GM18502 (cell line): ENCODE measurements around the gene IRS2.
"Not testable (repeated sequence)": the region's sequence is repeated elsewhere in the genome, so short reads cannot be mapped to it uniquely, and the experiment has no call there.

ENCODE experiments used
- ATAC-seq: cut with Tn5 transposase; IDR thresholded peaks from one replicate; pipeline ENCODE4 v1.9.1; 2021; ENCODE audit warnings: mild to moderate bottlenecking; ENCODE audit not compliant: unreplicated experiment, poor library complexity

Gene IRS2

DNA sequence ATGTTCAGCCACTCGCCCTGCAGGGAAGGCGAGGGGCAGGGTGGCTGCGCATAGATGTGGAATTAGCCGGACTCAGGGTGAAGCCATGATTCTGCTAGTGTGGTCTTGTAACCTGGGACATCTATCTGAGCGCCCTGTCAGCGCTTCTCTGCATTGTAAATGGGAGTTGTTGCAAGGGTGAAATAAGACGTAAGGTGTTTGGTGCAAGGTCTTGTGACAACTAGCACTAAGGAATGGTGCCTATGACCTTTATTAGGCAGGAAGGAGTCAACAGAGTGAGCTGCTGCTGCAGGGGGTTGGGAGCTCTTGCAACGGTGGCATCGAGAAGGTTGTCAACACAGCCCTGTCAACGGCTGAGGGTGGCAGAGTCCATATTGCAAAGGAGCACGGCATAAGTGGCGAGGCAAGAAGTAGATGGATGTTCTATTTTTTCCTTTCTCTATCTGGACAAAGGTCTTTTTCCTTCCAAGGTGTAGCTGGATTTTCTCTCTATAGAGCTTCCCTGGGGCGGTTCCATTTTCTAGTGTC lies 49.3 kb downstream of the IRS2 start:
- no peak for ATAC-seq

DNA sequence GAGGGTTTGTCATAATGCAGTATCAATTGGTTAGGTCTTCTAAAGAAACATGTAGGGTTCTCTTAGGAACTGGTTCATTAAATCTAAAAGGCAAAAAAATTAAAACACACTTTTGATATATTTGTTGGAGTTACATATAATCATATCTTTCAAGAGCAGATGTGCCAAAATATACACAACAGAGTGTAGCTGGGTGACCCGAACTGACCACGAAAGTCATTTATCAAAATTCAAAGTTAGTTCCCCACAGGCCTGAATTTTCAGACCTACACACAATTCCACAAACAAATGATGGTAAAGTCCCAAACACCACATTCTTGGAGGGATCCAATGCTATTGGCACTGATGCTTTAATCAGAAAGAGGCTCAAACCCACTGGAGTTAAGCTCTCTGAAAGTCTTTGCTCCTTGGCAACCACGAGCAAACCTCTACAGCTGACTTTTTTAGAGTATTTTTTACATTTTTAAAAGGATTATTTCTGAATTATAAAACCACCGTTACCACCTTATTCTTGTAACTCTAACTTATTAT lies 50.9 kb downstream of the IRS2 start:
- no peak for ATAC-seq

DNA sequence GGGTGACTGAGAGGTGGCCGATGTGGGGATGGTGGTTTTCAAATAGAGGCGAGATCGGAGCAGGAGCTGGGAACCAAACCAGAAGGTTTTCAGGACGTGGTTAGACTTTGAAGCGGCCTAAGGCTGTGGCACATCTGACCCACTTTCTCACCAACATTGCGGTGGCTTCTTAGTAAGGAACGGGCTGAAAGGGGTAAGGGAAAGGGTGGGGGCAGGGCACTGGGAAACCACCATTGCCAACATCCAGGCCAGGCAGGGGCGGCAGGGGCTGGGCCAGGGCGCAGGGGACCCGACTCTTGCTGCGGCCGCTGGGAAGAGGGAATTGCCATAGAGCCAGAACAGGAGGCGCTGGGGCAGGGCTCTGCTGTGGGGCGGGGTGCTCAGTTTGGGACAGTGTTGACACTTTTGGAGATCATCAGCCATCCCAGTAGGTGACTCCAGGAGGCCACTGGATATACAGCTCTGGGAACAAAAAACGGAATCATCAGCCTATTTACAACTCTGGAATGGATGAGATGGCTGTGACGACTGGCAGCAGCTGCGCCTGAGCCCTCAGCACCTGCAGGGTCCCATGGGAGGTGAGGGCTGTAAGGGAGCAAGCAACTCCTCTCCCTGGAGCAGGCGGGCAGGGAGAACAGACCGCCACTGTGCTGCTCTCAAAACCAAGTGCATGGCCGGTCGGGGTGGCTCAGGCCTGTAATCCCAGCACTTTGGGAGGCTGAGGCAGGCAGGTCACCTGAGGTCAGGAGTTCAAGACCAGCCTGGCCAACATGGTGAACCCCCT lies 52.2 kb downstream of the IRS2 start:
- ATAC-seq: no peak

DNA sequence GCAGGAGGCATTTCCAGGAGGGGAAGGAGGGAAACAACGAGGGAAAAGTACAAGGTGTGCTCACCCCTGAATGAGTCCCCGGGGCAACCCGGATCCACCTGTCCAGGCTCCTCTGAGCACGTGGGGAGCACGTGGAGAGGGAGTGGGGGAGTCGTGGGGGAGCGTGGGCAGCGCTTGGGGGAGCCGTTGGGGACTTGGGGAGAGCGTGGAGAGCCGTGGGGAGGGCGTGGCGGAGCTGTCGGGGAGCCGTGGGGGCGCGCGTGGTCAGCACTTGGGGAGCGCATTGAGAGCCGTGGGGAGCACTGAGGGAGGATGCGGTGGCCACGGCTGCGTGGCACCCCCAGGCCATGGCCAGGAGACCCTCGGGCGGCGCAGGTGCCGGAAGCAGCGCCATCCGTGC lies 52.8 kb downstream of the IRS2 start:
- ATAC-seq: no peak

DNA sequence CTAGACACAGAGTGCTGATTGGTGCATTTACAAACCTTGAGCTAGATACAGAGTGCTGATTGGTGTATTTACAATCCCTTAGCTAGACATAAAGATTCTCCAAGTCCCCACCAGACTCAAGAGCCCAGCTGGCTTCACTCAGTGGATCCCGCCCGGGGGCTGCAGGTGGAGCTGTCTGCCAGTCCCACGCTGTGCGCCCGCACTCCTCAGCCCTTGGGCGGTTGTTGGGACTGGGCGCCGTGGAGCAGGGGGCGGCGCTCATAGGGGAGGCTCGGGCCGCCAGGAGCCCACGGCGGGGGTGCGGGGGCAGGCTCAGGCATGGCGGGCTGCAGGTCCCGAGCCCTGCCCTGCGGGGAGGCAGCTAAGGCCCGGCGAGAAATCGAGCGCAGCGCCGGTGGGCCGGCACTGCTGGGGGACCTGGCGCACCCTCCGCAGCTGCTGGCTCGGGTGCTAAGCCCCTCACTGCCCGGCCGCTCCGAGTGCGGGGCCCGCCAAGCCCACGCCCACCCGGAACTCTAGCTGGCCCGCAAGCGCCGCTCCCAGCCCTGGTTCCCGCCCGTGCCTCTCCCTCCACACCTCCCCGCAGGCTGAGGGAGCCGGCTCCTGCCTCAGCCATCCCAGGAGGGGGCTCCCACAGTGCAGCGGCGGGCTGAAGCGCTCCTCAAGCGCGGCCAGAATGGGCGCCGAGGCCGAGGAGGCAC lies 53.8 kb downstream of the IRS2 start:
- not testable (repeated sequence) for ATAC-seq

DNA sequence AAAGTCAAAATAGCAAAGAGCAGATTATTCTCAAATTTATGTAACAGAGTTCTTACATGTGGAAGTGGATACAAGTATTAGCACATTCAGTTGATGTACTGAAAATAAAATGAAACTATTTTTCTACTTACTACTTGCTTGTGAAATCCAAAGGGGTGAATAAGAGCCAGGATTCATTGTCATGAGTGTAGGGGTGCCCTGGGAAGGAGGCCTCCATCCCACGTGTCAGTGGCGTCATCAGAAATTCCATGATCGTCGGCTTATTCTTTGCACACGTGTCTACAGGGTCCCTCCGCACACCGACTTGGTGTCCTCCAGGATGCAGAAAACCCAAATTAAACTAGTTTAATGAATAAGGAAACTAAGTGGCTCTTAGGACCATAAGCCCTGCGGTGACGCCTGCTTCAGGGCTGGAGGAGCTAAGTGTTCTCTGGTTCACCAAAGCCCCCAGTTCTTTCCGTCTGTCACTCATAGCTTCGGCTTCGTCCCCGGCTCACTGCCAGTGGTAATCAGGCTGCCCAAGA lies 55.5 kb downstream of the IRS2 start:
- ATAC-seq: no peak

DNA sequence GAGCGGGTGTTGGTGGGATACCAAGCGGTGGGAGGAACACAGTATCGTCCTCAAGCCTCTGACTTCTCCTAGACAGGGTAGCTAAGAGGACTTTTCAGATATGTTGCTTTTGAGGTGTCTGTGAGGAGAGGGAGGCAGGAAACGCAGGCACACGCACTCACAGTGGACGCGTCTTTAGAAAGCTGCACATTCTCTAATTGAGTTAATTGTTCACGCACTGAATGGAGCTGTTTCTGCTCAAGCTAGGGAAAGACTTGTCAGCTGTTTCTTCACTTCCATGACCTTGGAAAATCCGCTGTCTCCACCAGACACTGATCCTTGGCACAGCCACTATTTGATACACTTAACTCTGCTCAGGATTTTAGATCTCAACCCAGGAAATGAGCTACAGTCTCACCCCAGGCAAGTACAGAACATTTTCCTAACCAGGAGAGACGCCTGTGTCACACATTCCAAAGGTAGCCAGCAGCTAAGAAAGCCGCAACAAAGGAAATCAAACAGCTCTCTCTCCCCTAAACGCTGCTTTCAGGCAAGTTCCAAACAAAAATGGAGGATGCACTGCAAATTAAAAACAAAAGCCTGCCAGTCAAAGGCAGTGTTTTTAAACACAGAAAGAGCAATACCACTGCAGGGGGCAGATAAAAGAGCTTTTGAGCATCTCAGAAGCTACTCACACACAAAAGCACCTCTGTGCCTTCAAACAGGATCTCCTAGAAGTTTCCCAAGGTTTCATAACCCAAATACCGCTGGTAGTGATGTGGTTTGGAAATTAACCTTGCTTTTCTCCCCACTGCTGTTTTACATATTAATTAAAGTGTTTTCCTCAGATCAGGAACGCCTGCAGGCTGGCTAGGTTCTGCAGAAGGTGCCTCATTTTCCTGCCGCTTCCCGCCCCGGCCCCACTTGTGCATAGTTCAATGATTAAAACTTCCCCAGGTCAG lies 57.3 kb downstream of the IRS2 start:
- ATAC-seq: no peak

DNA sequence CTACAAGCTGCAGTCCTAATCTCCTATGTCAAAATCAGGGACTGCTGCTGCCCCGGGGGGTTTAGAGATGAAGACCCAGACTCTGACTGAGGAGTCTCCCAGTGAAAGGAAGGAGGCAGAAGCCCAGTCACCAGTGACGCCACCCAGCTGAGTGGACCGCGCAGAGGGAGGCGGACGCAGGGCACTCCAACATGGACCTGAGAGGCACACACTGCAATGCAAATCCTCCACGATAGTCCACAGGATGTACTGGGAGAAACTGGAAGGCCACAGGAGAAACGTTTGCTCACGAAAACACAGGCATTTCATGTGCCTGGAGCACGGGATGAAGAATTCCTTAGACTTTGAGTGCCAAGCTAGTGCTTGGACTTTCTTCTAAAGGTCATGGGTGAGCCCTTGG lies 58.3 kb downstream of the IRS2 start:
- ATAC-seq: no peak

DNA sequence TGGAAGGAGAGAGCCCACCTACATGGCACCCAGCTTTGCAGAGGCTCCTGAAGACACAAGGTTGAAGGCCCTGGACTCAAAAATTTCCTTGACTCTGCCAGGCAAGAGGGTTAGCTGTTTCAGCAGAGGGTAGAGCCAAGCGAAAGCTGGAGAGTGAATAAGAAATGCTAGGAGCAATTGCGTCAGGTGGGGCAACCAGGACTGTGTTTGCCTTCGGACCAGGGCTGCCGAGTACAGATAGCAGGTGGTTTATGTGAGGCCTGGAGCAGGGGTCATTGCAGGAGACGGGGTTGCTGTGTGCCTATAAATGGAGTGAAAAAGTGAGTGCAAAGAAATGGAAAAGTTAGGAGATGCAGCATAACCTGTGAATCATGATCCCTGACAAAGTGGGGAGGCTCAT lies 59.1 kb downstream of the IRS2 start:
- ATAC-seq: no peak

DNA sequence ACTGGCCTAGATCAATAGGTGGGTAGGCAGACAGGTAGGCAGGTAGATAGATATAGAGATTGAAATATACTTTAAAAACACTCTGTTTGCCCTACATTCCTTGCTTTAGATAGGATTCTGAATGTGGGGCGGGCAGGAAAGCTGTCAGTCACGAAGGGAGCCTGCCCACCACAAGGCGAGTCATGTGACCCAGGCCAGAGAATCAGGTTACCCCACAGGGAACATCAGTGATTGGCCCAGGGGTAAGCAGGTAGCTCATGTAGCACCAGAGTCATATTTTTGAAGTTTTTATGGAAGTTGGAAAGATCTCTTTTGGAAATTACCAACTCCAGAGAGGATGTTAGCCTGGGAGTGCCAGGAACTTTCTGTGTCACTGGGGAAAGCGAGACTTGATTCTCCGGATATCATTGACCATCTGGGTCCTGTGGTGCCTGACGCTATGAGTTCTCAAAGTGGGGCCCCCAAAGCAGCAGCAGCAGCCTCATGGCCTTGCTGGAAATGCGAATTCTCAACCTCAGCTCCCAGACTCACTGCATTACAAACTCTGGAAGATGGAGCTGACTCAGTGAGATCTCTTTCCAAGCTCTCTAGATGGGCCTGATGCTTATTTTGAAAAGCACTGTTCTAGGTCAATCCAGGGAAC lies 60.3 kb downstream of the IRS2 start:
- no peak for ATAC-seq

DNA sequence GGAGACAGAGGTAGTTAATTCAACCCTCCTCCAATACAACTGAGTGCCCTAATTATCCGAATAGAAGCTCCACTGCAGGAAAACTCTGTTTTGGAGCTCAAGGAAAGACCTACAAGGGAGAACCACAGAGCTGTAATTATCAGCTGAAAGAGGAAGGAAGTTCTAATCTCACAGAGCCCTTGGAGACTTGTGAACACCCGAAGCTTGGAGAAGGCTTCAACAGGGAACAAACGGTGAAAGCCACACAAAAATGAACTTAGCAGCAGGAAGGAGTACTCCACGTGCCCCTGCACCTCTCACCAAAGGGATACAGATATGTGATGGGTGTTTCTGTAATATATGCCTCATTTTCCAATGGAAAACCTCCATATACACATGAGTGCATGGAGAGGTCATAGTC lies 61.1 kb downstream of the IRS2 start:
- no peak for ATAC-seq

DNA sequence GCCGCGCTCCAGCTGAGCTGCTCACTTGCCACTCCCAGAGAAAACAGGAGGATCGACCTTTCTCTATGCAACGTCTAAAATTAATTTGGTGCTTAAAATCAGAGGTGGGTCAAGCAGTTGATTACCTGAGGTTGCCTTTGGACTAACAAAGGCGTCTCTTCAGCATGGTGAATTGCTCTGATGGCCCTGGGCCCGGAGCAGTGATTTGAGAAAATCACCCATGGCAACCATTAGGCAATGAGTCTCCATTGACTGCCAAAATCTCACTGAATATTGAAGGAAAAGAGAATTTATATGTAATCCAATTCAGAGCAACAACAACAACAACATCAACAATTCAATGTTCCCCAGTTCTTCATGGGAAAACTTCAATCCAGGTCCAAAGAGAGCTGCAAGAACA lies 61.8 kb downstream of the IRS2 start:
- ATAC-seq: no peak

DNA sequence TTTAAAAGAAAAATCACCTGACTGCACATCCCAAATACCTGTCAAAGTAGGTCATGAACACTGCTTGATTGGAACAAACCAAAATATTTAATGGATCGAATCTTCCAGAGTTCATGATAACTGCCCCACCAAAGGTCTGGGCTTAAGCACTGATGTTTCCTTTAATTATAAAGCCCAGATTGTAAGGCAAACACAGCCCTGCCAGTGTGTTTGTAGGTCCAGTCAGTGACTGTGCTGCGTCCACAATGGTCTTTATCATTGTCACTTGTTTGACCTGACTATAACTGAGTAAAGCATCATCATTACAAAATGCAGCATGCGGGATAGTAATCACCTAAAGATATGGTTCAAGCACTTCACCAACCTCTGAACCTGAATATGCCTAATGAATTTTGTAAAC lies 63.3 kb downstream of the IRS2 start:
- no peak for ATAC-seq

DNA sequence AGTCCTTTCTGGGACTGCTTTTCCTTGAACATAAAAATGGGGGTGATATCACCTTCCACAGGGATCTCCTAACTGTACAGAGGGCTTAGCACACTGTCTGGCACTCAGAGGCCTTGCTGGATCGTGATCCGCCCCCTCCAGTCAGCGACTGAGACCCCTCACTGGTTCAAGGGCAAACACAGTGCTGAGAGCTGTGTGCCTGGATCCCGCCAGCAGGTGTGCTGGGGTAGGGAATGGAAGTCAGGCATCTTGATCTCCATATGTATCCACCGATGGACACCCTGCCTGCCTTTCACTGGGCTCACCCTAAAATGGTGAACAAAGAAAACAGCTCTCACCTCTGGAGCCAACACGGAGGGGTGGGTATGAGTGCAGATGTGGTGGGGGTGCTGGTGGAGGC lies 64.3 kb downstream of the IRS2 start:
- no peak for ATAC-seq

DNA sequence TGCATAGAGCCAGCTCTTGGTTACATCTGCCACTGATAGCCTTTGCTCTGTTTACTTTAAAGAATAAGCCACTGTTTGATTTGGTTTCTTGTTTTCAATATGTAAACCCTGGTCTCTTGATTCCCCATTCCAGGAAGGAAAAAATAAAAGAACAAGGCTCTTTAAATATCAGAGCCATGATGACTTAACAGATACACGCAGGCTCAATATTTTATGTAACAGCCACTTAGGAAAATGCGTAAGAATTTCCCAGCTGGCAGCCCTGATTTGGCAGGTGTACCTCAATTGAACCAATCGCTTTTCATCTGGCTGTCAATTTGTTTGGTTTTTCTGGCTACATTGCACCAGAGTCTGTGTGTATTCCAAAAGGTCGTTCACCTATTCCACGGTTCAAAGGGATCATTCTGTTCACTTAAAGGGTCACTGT lies 65.6 kb downstream of the IRS2 start:
- ATAC-seq: no peak

DNA sequence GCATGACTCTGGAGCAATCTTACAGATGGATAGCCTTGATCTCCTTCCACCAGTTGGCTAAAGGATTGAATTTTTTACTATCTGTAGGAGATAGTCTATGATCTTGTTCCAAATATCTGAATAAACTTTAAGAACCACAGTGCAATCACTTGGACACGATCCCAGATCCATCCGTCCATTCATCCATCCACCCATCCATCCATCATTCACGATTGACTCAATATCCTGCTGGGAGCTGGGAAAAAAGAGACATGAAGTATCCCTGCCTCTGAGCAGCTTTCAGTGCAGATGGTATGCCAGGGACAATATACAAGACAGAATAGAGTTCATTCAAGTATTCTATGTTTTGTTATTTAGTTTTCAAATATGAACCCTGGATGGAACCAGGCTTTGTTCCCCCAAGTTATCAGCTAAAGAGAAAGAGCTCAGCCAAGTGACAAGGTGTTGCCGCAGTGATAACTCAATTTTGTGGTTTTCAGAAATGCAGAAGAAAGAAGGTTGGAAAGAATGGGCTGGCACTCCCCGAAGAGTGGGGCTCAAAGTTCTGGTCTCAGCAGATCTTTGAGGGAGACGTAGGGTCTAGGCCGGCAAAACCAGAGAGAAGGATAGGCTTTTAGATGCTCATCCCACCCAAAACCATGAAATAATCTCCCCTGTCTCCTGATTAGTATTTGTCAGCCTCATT lies 66.3 kb downstream of the IRS2 start:
- ATAC-seq: no peak

DNA sequence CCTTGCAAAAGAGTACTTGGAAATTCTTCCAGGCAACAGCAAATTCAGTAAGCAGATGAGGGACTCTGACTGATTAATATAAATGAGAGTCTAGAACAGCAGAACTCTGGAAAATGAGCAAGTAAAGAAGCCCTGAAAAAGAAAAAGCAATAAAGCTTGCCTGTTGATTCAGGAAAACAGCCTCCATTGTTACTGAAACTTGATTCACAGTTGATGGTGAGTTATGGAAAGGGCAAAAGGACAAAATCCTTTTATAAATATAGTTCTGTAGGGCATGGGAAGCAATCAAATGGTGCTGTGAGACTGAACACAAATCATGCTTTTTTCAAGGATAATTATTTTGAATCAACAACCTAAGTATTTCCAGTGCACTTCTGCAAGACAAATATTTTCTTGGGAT lies 67.7 kb downstream of the IRS2 start:
- no peak for ATAC-seq

DNA sequence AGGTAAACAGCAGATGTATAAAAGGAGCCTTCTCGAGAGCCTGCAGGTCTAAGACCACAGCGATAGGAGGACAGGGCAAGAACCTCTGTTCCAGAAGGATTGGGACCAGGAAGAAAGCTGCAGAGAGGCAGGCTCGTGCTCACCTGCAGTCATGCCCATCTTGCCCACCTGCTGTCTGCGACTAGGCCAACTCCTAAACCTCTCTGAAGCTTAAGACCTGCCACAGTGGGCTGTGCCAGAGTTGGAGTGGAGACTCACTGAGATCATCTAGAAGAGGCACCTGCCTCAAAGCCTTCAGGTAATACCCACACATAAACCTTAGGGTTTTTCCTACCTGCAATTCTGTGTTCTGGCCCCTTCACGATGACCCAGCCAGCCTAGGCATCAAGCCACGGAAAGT lies 68.7 kb downstream of the IRS2 start:
- ATAC-seq: no peak

DNA sequence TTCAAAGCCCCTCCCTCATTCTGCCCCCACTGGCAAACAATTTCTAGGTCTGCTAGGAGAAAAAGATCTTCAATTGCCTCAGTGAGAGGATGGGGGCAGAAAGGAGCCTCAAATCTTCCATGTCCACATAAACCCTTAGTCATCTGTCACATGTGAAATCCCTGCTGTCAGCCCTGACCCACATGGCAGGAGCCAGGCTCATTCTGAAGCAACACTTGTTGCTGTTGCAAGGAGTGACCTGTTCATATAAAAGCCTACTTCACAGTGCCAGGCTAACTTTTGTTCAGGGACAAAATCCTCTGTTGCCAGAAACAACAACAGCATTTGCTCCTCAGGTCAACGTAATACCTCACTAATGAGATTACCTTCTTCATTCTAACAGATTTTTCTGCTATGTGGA lies 70.5 kb downstream of the IRS2 start:
- ATAC-seq: no peak
